Mucosa of stomach (tissue), 1 donor: ENCODE results near the gene KANTR.
A peak's percentile ranks its signal among the peaks of the same experiment; 100 is the strongest.

Experiments
- H3K27me3 ChIP-seq: one replicate; pipeline ENCODE4 v1.7.0; 2013; ENCODE audit warnings: mild to moderate bottlenecking, low read length; ENCODE audit not compliant: control insufficient read depth, insufficient read depth
- H3K36me3 ChIP-seq: one replicate; pipeline ENCODE4 v1.7.0; 2013; ENCODE audit warnings: low read length; ENCODE audit not compliant: control insufficient read depth, insufficient read depth
- H3K4me1 ChIP-seq: one replicate; pipeline ENCODE4 v1.7.0; 2013; ENCODE audit warnings: mild to moderate bottlenecking, low read length; ENCODE audit not compliant: control insufficient read depth, insufficient read depth
- H3K4me3 ChIP-seq: one replicate; pipeline ENCODE4 v1.7.0; 2013; ENCODE audit warnings: low read length
- H3K9ac ChIP-seq: one replicate; pipeline ENCODE4 v1.7.0; 2013; ENCODE audit warnings: mild to moderate bottlenecking, low read length, moderate library complexity
- H3K9me3 ChIP-seq: one replicate; pipeline ENCODE4 v1.7.0; 2013; ENCODE audit warnings: mild to moderate bottlenecking, low read length, moderate library complexity; ENCODE audit not compliant: control insufficient read depth
- donor health status: Pancreatic carcinoma.

Gene KANTR

GRCh38 chrX:53093748-53094581 lies at the start of gene KANTR:
TSS of gene KANTR (plus strand) at chrX:53094142. CDS start at chrX:53124273, 30,131 bp downstream.
- peak within 1 kb of the TSS; percentile 63 for H3K4me3 ChIP-seq
- no peaks in the 10 kb centered on the region for H3K9me3 ChIP-seq
- no peaks in the 10 kb centered on the region for H3K27me3 ChIP-seq
- H3K9ac ChIP-seq = peak within 1 kb of the TSS; percentile 68
- peaks cover 5% of the 10 kb centered on the region for H3K4me1 ChIP-seq
- no peaks in the 10 kb centered on the region for H3K36me3 ChIP-seq

GRCh38 chrX:53044995-53045394 lies 48.9 kb upstream of the KANTR start:
- Histone ChIP-seq H3K9me3 (no peaks in the 10 kb centered on the region), H3K27me3 (no peaks in the 10 kb centered on the region), H3K9ac (no peak overlapping the region), H3K4me1 (no peaks in the 10 kb centered on the region), H3K36me3 (no peaks in the 10 kb centered on the region), H3K4me3 (no peak overlapping the region)

- Histone ChIP-seq H3K9ac (no peak overlapping the region), H3K27me3 (no peaks in the 10 kb centered on the region), H3K9me3 (no peaks in the 10 kb centered on the region), H3K36me3 (no peaks in the 10 kb centered on the region), H3K4me1 (no peaks in the 10 kb centered on the region), H3K4me3 (no peak overlapping the region)
Measured at GRCh38 chrX:53047228-53047627, 46.7 kb upstream of the KANTR start.

- no peaks in the 10 kb centered on the region for H3K27me3 ChIP-seq
- H3K4me3 ChIP-seq = no peak within 1 kb of the TSS
- H3K36me3 ChIP-seq = no peaks in the 10 kb centered on the region
- no peaks in the 10 kb centered on the region for H3K4me1 ChIP-seq
- no peaks in the 10 kb centered on the region for H3K9me3 ChIP-seq
- H3K9ac ChIP-seq = no peak within 1 kb of the TSS
Measured at GRCh38 chrX:53048169-53049126, 45.5 kb upstream of the KANTR start, which contains the start of gene GPR173. TSS of gene GPR173 (plus strand) at chrX:53048789. CDS start at chrX:53076622, 27,833 bp downstream.

- H3K27me3 ChIP-seq = no peaks in the 10 kb centered on the region
- H3K9ac ChIP-seq = no peak overlapping the region
- H3K4me3 ChIP-seq = no peak overlapping the region
- no peaks in the 10 kb centered on the region for H3K36me3 ChIP-seq
- H3K4me1 ChIP-seq = no peaks in the 10 kb centered on the region
- no peaks in the 10 kb centered on the region for H3K9me3 ChIP-seq
Measured at GRCh38 chrX:53049127-53049517, 44.8 kb upstream of the KANTR start.

GRCh38 chrX:53050841-53051240 lies 43.1 kb upstream of the KANTR start:
- Histone ChIP-seq H3K9me3 (no peaks in the 10 kb centered on the region), H3K27me3 (no peaks in the 10 kb centered on the region), H3K36me3 (no peaks in the 10 kb centered on the region), H3K4me3 (no peak overlapping the region), H3K4me1 (no peaks in the 10 kb centered on the region), H3K9ac (no peak overlapping the region)

GRCh38 chrX:53055244-53055849 lies 38.6 kb upstream of the KANTR start:
- Histone ChIP-seq H3K4me1 (no peaks in the 10 kb centered on the region), H3K27me3 (no peaks in the 10 kb centered on the region), H3K9ac (no peak overlapping the region), H3K9me3 (no peaks in the 10 kb centered on the region), H3K4me3 (no peak overlapping the region), H3K36me3 (no peaks in the 10 kb centered on the region)

GRCh38 chrX:53056292-53056691 lies 37.6 kb upstream of the KANTR start:
- no peaks in the 10 kb centered on the region for H3K4me1 ChIP-seq
- no peaks in the 10 kb centered on the region for H3K27me3 ChIP-seq
- no peak overlapping the region for H3K4me3 ChIP-seq
- H3K9me3 ChIP-seq = no peaks in the 10 kb centered on the region
- no peaks in the 10 kb centered on the region for H3K36me3 ChIP-seq
- H3K9ac ChIP-seq = no peak overlapping the region

- H3K4me3 ChIP-seq = no peak overlapping the region
- no peaks in the 10 kb centered on the region for H3K27me3 ChIP-seq
- H3K36me3 ChIP-seq = no peaks in the 10 kb centered on the region
- no peaks in the 10 kb centered on the region for H3K9me3 ChIP-seq
- no peaks in the 10 kb centered on the region for H3K4me1 ChIP-seq
- no peak overlapping the region for H3K9ac ChIP-seq
Measured at GRCh38 chrX:53065104-53065503, 28.8 kb upstream of the KANTR start.

GRCh38 chrX:53071064-53071463 lies 22.9 kb upstream of the KANTR start:
- Histone ChIP-seq H3K4me3 (no peak overlapping the region), H3K36me3 (no peaks in the 10 kb centered on the region), H3K27me3 (no peaks in the 10 kb centered on the region), H3K9ac (no peak overlapping the region), H3K9me3 (no peaks in the 10 kb centered on the region), H3K4me1 (no peaks in the 10 kb centered on the region)

- Histone ChIP-seq H3K27me3 (no peaks in the 10 kb centered on the region), H3K9ac (no peak overlapping the region), H3K9me3 (no peaks in the 10 kb centered on the region), H3K4me1 (no peaks in the 10 kb centered on the region), H3K4me3 (no peak overlapping the region), H3K36me3 (no peaks in the 10 kb centered on the region)
Measured at GRCh38 chrX:53071604-53072417, 22.1 kb upstream of the KANTR start.
